GM23338 (cell line): Measurements from ENCODE around the gene PRKAR1B. TPM values are rescaled to one million over a fixed set of nuclear protein-coding genes. Genes with fewer than 3 reads are reported as not detected.

Experiments
- EZH2phosphoT487 ChIP-seq: fragments of 200-600 bp; sonication (generic); IDR thresholded peaks from one replicate; pipeline ENCODE4 v1.8.1; 2018; ENCODE audit warnings: antibody characterized with exemption; ENCODE audit not compliant: unreplicated experiment
- JUNB ChIP-seq: IDR thresholded peaks from one replicate; pipeline ENCODE4 v1.6.1; 2016; ENCODE audit warnings: antibody characterized with exemption; ENCODE audit not compliant: unreplicated experiment
- POLR2AphosphoS5 ChIP-seq: IDR thresholded peaks from 2 replicates; pipeline ENCODE4 v1.6.1; 2016; ENCODE audit warnings: antibody characterized with exemption, low read depth
- STAT1 ChIP-seq: IDR thresholded peaks from one replicate; pipeline ENCODE4 v1.6.1; 2016; ENCODE audit warnings: antibody characterized with exemption; ENCODE audit not compliant: unreplicated experiment
- ZNF331 ChIP-seq: fragments of 250-450 bp; sonication (Bioruptor Pico); IDR thresholded peaks from 2 replicates; pipeline ENCODE4 v1.5.0; 2020; ENCODE audit warnings: low read depth, mild to moderate bottlenecking, moderate library complexity
- polyA plus RNA-seq: library from polyadenylated mRNA; unstranded; fragments of >200 nt; fragmentation: Nextera tagmentation; extraction: Ambion mirVana; gene quantifications from 2 replicates; pipeline ENCODE4 v1.2.1, GENCODE V29; 2016
- total RNA-seq: library from RNA; depleted of rRNA; stranded (reverse); fragments of >200 nt; shearing (Covaris generic); gene quantifications from 2 replicates; pipeline ENCODE4 v1.2.3, GENCODE V29; 2014
- TF ChIP-seq, protein P1 (sequence below): fragments of 250-450 bp; sonication (Bioruptor Pico); IDR thresholded peaks from 2 replicates; pipeline ENCODE4 v1.5.0; 2020; ENCODE audit warnings: mild to moderate bottlenecking, moderate library complexity
- TF ChIP-seq, protein P2 (sequence below): IDR thresholded peaks from one replicate; pipeline ENCODE4 v1.6.1; 2018; ENCODE audit warnings: antibody characterized with exemption; ENCODE audit not compliant: unreplicated experiment
- TF ChIP-seq, protein P3 (sequence below): IDR thresholded peaks from 2 replicates; pipeline ENCODE4 v1.6.1; 2016; ENCODE audit warnings: antibody characterized with exemption

Gene PRKAR1B
- total and polyA plus RNA-seq, 2 experiments from 2014 or later = 35.7 to 36.7 TPM

DNA sequence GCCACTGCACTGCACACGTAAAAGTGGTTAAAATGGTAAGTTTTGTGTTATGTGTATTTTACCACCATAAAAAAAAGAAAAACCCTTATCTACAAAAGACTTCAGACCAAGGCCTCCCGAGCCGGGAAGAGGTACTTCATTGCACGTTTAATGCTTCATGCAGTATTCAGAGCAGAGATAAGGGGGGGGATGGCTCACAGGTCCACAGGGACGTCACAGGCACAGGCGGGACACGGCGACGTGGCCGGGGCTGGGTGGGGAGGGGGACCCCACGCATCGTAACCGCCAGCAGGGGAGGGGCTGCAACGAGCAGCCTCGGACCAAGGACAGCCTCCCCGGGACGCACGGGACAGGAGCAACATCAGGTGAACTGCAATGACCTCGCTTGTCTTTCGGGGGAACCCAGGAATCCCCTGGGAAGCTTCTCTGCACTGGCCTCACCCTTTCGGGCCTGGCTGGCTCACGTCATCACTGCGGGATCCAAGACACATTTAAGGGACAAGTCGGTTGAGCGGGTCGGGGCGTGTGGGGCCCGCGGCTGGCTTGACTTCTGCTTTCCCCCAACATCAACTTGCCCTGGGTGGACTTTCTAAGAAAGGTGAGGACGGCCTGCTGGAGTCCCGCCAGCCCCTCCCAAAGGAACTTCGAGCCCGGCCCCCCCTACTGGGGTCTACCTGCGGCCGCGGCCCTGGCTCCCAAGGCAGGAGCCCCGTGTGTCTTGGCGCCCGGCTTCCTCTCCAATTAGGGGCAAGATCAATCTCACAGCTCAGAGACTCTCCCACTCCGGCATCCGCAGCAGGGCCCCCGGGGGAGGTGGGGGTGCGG is 177.8 kb downstream of the PRKAR1B start (continued):
- TF ChIP-seq, protein P1, sequence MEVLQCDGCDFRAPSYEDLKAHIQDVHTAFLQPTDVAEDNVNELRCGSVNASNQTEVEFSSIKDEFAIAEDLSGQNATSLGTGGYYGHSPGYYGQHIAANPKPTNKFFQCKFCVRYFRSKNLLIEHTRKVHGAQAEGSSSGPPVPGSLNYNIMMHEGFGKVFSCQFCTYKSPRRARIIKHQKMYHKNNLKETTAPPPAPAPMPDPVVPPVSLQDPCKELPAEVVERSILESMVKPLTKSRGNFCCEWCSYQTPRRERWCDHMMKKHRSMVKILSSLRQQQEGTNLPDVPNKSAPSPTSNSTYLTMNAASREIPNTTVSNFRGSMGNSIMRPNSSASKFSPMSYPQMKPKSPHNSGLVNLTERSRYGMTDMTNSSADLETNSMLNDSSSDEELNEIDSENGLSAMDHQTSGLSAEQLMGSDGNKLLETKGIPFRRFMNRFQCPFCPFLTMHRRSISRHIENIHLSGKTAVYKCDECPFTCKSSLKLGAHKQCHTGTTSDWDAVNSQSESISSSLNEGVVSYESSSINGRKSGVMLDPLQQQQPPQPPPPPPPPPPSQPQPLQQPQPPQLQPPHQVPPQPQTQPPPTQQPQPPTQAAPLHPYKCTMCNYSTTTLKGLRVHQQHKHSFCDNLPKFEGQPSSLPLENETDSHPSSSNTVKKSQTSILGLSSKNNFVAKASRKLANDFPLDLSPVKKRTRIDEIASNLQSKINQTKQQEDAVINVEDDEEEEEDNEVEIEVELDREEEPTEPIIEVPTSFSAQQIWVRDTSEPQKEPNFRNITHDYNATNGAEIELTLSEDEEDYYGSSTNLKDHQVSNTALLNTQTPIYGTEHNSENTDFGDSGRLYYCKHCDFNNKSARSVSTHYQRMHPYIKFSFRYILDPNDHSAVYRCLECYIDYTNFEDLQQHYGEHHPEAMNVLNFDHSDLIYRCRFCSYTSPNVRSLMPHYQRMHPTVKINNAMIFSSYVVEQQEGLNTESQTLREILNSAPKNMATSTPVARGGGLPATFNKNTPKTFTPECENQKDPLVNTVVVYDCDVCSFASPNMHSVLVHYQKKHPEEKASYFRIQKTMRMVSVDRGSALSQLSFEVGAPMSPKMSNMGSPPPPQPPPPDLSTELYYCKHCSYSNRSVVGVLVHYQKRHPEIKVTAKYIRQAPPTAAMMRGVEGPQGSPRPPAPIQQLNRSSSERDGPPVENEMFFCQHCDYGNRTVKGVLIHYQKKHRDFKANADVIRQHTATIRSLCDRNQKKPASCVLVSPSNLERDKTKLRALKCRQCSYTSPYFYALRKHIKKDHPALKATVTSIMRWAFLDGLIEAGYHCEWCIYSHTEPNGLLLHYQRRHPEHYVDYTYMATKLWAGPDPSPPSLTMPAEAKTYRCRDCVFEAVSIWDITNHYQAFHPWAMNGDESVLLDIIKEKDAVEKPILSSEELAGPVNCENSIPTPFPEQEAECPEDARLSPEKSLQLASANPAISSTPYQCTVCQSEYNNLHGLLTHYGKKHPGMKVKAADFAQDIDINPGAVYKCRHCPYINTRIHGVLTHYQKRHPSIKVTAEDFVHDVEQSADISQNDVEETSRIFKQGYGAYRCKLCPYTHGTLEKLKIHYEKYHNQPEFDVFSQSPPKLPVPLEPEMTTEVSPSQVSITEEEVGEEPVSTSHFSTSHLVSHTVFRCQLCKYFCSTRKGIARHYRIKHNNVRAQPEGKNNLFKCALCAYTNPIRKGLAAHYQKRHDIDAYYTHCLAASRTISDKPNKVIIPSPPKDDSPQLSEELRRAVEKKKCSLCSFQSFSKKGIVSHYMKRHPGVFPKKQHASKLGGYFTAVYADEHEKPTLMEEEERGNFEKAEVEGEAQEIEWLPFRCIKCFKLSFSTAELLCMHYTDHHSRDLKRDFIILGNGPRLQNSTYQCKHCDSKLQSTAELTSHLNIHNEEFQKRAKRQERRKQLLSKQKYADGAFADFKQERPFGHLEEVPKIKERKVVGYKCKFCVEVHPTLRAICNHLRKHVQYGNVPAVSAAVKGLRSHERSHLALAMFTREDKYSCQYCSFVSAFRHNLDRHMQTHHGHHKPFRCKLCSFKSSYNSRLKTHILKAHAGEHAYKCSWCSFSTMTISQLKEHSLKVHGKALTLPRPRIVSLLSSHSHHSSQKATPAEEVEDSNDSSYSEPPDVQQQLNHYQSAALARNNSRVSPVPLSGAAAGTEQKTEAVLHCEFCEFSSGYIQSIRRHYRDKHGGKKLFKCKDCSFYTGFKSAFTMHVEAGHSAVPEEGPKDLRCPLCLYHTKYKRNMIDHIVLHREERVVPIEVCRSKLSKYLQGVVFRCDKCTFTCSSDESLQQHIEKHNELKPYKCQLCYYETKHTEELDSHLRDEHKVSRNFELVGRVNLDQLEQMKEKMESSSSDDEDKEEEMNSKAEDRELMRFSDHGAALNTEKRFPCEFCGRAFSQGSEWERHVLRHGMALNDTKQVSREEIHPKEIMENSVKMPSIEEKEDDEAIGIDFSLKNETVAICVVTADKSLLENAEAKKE (CRISPR knock-in tag) = no peak
- TF ChIP-seq ZNF331 (CRISPR knock-in tag) (no peak), JUNB (no peak), POLR2AphosphoS5 (no peak), EZH2phosphoT487 (no peak), STAT1 (no peak)
- TF ChIP-seq, protein P2, sequence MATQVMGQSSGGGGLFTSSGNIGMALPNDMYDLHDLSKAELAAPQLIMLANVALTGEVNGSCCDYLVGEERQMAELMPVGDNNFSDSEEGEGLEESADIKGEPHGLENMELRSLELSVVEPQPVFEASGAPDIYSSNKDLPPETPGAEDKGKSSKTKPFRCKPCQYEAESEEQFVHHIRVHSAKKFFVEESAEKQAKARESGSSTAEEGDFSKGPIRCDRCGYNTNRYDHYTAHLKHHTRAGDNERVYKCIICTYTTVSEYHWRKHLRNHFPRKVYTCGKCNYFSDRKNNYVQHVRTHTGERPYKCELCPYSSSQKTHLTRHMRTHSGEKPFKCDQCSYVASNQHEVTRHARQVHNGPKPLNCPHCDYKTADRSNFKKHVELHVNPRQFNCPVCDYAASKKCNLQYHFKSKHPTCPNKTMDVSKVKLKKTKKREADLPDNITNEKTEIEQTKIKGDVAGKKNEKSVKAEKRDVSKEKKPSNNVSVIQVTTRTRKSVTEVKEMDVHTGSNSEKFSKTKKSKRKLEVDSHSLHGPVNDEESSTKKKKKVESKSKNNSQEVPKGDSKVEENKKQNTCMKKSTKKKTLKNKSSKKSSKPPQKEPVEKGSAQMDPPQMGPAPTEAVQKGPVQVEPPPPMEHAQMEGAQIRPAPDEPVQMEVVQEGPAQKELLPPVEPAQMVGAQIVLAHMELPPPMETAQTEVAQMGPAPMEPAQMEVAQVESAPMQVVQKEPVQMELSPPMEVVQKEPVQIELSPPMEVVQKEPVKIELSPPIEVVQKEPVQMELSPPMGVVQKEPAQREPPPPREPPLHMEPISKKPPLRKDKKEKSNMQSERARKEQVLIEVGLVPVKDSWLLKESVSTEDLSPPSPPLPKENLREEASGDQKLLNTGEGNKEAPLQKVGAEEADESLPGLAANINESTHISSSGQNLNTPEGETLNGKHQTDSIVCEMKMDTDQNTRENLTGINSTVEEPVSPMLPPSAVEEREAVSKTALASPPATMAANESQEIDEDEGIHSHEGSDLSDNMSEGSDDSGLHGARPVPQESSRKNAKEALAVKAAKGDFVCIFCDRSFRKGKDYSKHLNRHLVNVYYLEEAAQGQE = no peak
- TF ChIP-seq, protein P3, sequence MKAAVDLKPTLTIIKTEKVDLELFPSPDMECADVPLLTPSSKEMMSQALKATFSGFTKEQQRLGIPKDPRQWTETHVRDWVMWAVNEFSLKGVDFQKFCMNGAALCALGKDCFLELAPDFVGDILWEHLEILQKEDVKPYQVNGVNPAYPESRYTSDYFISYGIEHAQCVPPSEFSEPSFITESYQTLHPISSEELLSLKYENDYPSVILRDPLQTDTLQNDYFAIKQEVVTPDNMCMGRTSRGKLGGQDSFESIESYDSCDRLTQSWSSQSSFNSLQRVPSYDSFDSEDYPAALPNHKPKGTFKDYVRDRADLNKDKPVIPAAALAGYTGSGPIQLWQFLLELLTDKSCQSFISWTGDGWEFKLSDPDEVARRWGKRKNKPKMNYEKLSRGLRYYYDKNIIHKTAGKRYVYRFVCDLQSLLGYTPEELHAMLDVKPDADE = no peak
